Right lobe of liver (tissue), 6 donors: Measurements from ENCODE around the gene IQGAP3. TPM values are rescaled to one million over a fixed set of nuclear protein-coding genes. Genes with fewer than 3 reads are reported as not detected.

Experiments
- ATAC-seq, 4 donors: fragments of 200-7000 bp; cut with Tn5 transposase; one replicate each; pipeline ENCODE4 v1.9.1; 2020; ENCODE audit warnings: mild to moderate bottlenecking in 4 of 4, moderate library complexity in 4 of 4
- DNase-seq, 3 donors: peaks; one replicate each; pipeline ENCODE4 v3.0.0-alpha.2; 2020
- H3K27ac ChIP-seq, 3 donors: fragments of 200-600 bp; one replicate each; pipeline ENCODE4 v1.8.0; 2022
- H3K27me3 ChIP-seq, 2 donors: fragments of 200-600 bp; one replicate each; pipeline ENCODE4 v1.8.0; 2022
- H3K36me3 ChIP-seq, 4 donors: fragments of 200-600 bp; sonication (generic) in 1 of 4; one replicate each; pipeline versions ENCODE4 v1.5.1 to v1.8.0; 2017 to 2022; ENCODE audit warnings: control low read depth in 1 of 4
- H3K4me1 ChIP-seq, 4 donors: fragments of 200-600 bp; sonication (generic) in 1 of 4; one replicate each; pipeline versions ENCODE4 v1.5.1 to v1.8.0; 2017 to 2022; ENCODE audit warnings: control low read depth in 1 of 4
- H3K4me3 ChIP-seq, 3 donors: fragments of 200-600 bp; one replicate each; pipeline ENCODE4 v1.8.0; 2022
- H3K9me3 ChIP-seq, 4 donors: fragments of 200-600 bp; sonication (generic) in 1 of 4; one replicate each; pipeline versions ENCODE4 v1.5.1 to v1.8.0; 2017 to 2022; ENCODE audit warnings: control low read depth in 1 of 4
- POLR2A ChIP-seq: fragments of 450-650 bp; IDR thresholded peaks from one replicate; pipeline ENCODE4 v1.6.1; 2017; ENCODE audit warnings: antibody characterized with exemption, mild to moderate bottlenecking
- WGBS: methylation state at CpG from one replicate; pipeline ENCODE4 v1.1.6; 2018; ENCODE audit warnings: low coverage, low lambda C conversion rate; ENCODE audit not compliant: insufficient coverage; ENCODE audit errors: missing lambda C conversion rate; 5-methylcytosine and 5-hydroxymethylcytosine counted together
- intact Hi-C, 2 donors: fragments of 100-400 bp; cut with DNase I; formaldehyde crosslinking; loops; one replicate each; pipeline versions ENCODE4 v1.11.2 to v1.14.1; 2022
- total RNA-seq, 6 experiments: library from RNA; depleted of rRNA in 2 of 6; stranded (reverse); fragments of >200 nt in 2 of 6; fragmentation: NEBNext Ultra II Directional in 3 of 6; extraction: Animal tissue kit (Norgen Biotek cat#: 25700) in 3 of 6; gene quantifications; one replicate each; pipeline versions ENCODE4 v1.1.0 to v1.2.4, GENCODE V29; 2016 to 2023
- TF ChIP-seq, protein P1 (sequence below), 4 donors: fragments of 200-600 bp in 3 of 4; fragments of 450-650 bp in 1 of 4; IDR thresholded peaks; one replicate each; pipeline versions ENCODE4 v1.5.1 to v1.8.0; 2016 to 2022; ENCODE audit warnings: antibody characterized with exemption in 4 of 4, mild to moderate bottlenecking in 2 of 4
- donor health status: DM: no; HTN: yes; CAD: no.
- donor health status: DM: no; HTN: no; CAD: no.
- donor health status: DM: no; HTN: no; CAD: no.
- donor health status: DM: no; HTN: yes; CAD: no.
- donor health status: DM: no; HTN: yes; CAD: no.

Gene IQGAP3
- total RNA-seq, 6 experiments from 2014 or later: 0.07 to 2.6 (median 0.95) TPM

DNA sequence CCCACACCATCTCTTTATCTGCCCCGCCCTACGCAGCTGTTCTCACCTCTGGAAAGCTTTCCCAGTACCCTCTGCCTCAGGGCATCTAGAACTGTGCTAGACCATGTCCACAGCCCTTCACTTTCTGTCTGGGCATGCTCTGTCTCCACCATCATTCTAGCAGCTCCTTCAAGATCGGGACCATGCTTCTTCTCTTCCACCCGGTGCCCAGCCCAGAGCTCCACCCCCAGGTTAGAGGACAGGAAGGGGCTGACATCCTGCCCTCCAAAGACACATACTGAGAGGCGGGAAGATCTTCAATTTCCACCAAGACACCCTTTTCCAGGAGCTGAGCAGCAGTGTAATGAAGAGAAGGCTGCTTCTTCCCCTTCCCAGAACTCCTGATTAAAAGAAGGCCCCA lies 44.1 kb downstream of the IQGAP3 start:
- Histone ChIP-seq H3K27ac (no peak overlapping the region), H3K4me1 (no peaks in the 10 kb centered on the region), H3K27me3 (no peaks in the 10 kb centered on the region), H3K4me3 (no peak overlapping the region), H3K36me3 (no peaks in the 10 kb centered on the region), H3K9me3 (no peaks in the 10 kb centered on the region)
- TF ChIP-seq POLR2A: no peak
- TF ChIP-seq, protein P1, sequence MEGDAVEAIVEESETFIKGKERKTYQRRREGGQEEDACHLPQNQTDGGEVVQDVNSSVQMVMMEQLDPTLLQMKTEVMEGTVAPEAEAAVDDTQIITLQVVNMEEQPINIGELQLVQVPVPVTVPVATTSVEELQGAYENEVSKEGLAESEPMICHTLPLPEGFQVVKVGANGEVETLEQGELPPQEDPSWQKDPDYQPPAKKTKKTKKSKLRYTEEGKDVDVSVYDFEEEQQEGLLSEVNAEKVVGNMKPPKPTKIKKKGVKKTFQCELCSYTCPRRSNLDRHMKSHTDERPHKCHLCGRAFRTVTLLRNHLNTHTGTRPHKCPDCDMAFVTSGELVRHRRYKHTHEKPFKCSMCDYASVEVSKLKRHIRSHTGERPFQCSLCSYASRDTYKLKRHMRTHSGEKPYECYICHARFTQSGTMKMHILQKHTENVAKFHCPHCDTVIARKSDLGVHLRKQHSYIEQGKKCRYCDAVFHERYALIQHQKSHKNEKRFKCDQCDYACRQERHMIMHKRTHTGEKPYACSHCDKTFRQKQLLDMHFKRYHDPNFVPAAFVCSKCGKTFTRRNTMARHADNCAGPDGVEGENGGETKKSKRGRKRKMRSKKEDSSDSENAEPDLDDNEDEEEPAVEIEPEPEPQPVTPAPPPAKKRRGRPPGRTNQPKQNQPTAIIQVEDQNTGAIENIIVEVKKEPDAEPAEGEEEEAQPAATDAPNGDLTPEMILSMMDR (IDR thresholded peaks at IDR 0.05): no peak
- ATAC-seq: no peak
- no peak for DNase-seq
- intact Hi-C loops: no loop called here
- WGBS: 80% methylated on average over 3 of the region's 5 CpGs

DNA sequence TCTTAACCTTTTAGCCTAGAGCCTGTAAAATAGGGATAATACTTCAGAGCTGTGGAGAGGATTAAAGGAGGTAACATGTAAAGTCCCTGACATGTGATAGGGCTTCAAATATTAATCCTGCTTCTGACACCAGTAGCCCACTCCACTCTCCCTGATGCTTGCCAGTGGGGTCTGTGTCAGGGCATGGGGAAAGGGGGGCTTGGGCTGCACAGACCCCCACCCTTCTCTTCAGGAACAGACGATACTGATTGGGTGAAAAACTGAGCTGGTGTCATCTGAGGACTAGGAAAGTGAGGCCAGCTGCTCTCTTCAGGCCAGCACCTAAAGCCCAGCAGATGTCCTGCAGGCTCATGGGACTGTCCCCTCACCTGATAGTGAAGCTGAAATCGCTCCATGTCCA lies 44.8 kb downstream of the IQGAP3 start:
- no peaks in the 10 kb centered on the region for H3K36me3 ChIP-seq
- H3K27me3 ChIP-seq: no peaks in the 10 kb centered on the region
- no peak overlapping the region for H3K27ac ChIP-seq
- ATAC-seq (no peak), DNase-seq (no peak)
- H3K4me1 ChIP-seq: no peaks in the 10 kb centered on the region
- no CpG with 5 or more reads among the region's 2 CpGs for WGBS
- no peak for TF ChIP-seq POLR2A
- TF ChIP-seq, protein P1 (IDR thresholded peaks at IDR 0.05): no peak
- H3K9me3 ChIP-seq: no peaks in the 10 kb centered on the region
- intact Hi-C loops: no loop called here
- no peak overlapping the region for H3K4me3 ChIP-seq

DNA sequence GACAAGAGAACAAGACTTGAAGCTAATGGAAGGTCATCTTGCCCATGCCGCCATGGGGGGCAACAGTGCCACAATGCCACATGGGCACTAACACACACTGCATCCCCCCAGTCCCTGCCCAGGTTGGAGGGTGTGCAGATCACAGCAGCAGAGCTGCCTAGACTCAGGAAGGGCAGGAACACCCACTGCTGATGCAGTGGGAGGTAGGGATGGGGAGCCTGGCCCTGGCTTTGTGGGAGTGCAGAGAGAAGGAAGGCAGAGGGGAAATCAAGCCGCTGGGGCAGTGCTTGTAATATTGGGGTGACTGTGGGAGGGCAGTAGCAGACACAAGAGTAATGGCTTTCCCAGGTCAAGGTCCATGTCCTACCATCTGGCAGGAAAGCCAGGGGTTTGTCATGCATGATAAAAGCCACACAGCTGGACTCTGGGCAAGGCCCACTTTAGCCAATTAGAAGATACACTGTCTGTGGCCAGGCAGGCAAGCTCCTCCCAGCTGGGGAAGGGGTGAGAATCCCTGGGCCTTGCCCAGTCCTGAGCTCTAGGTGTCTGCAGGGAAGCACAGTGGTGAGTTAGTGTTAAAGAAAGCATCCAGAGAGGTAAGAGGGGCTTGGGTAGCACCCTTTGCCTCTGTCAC lies 46.4 kb downstream of the IQGAP3 start:
- peak in 2 of 4 donors; percentile 9 to 35 for ATAC-seq
- TF ChIP-seq, protein P1 (IDR thresholded peaks at IDR 0.05): no peak
- TF ChIP-seq POLR2A: no peak

GRCh38 chr1:156525071-156525501 lies 47.3 kb downstream of the IQGAP3 start:
- DNase-seq: no peak
- no peaks in the 10 kb centered on the region for H3K4me1 ChIP-seq
- TF ChIP-seq, protein P1 (IDR thresholded peaks at IDR 0.05): no peak
- TF ChIP-seq POLR2A: no peak
- ATAC-seq: no peak
- no peaks in the 10 kb centered on the region for H3K36me3 ChIP-seq
- H3K4me3 ChIP-seq: no peak overlapping the region
- intact Hi-C loops: no loop called here
- no peaks in the 10 kb centered on the region for H3K9me3 ChIP-seq
- H3K27me3 ChIP-seq: no peaks in the 10 kb centered on the region
- no peak overlapping the region for H3K27ac ChIP-seq
- 43% methylated on average over 4 of the region's 6 CpGs for WGBS

More for the DNA sequence above, 46.4 kb downstream of the IQGAP3 start:
- no peaks in the 10 kb centered on the region for H3K4me1 ChIP-seq
- no peak overlapping the region for H3K27ac ChIP-seq
- 100% methylated on average over 1 of the region's 2 CpGs for WGBS
- H3K4me3 ChIP-seq: no peak overlapping the region
- no peaks in the 10 kb centered on the region for H3K9me3 ChIP-seq
- H3K27me3 ChIP-seq: no peaks in the 10 kb centered on the region
- DNase-seq: no peak
- no peaks in the 10 kb centered on the region for H3K36me3 ChIP-seq
- intact Hi-C loops: no loop called here
